Stimulated activated CD8-positive, alpha-beta memory T cell treated with anti-CD3 and anti-CD28 coated beads, Interleukin-12 subunit alpha, Interleukin-12 subunit beta, amount 100 ng/mL, for 24 hours (primary cell): ENCODE results near the gene ANKLE1.
A peak's percentile ranks its signal among the peaks of the same experiment; 100 is the strongest.

Experiments
- DNase-seq: peaks from one replicate; pipeline ENCODE4 v3.0.0-alpha.2; 2020; ENCODE audit errors: extremely low read depth

The ANKLE1 gene

DNA sequence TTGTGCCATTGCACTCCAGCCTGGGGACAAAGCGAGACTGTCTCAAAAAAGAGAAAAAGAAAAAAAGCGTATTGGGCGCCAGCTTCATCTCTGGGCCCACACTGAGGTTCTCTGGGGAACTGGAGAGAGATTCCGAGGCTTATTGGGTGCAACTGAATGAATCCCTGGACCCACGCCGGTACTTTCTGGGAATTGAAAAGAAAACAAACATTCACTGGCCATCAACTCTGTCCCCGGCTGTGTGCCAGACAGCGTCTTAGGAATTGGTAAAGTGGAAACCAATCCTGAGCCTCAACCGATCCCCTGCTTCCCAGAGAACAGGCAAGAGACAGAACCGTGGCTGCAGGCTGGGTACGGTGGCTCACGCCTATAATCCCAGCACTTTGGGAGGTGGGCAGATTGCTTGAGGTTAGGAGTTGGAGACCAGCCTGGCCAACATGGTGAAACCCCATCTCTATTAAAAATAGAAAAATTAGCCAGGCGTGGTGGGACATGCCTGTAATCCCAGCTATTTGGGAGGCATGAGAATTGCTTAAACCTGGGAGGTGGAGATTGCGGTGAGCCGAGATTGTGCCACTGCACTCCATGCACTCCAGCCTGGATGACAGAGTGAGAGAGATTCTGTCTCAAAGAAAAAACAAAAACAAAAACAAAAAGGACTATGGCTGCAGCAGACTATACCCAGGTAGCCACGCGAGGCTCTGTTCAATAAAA is 44.3 kb downstream of the ANKLE1 start:
- DNase-seq, result no peak

DNA sequence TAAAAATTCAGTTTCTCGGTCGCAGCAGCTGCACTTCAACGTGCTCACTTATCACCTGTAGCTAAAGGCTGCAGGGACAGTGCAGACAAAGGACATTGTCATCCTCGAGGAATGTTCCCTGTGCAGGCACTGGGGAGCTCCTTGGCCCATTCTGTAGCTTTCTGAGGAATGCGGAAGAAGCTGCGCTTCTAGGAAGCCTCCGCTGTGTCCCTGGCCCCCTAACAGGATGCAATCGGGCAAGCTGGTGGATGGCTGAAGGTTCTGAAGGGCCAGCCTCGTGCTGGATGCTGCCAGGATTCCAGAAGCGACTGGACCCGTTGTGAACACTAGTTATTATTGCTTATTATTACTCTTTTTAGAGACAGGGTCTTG is 44.9 kb downstream of the ANKLE1 start:
- no peak for DNase-seq

DNA sequence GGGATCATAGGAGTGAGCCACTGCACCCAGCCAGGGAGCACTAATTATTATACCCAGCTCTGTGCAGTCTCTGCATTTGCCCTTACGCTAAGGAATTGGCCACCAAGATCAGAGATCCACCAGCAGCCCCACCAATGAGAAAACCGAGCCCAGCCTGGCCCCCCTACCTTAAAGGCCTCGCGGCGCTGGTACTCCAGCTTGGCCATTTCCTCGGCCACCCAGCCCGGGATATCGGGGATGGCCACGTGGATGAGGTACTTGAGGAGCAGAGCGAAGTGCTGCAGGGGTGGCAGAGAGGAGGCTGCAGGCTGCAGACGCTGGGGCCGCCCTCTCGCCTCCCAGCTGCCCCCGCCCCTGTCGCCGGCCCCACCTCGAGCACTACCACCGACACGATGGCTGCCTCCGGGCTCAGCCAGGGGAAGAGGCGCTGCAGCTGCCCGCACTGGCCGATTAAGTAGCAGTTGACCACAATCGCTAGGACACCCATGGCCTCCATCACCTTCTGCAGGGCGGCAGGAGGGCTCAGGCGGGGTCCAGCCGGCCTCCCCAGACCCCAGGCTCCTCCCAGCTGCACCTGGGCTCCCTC is 45.5 kb downstream of the ANKLE1 start:
- no peak for DNase-seq

DNA sequence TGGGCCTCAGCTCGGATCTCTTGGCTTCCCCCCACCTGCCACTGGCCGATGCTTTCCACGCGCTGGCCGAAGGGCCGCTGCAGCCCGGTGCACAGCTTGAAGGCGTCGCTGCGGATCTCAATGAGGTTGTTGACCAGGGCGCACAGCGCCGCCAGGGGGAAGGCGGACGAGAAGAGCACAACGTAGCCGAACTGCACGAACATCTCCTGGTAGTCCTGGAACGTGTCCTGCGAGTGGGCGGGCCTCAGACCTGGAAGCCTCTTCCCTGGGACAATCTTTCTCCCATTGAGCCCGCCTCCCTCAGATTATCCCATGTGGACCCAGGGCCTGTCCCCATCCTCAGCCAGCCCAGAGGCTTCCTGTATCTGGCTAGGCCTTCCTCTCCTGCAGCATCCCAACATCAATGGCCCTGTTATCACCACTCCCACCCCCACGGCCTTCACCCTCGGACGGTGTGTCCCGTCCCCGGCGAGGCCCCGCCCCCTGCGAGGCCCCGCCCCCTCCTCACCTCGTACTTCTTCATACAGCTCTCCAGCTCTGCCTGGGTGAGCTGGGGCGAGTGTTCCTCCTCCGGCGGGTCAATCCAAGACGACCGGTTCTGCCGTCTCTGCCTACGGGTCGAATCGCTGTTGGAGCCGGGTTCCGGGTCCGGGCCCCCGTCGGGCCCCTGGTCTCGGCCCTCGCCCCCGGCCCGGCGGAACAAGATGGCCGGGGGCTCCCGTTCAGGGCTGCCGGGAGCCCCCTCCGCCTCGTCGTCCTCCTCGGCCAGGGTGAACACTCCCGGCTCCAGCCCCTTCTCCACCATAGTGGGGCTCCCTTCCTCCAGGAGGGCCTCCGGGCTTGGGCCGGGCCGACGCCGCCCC is 46.2 kb downstream of the ANKLE1 start:
- no peak for DNase-seq

DNA sequence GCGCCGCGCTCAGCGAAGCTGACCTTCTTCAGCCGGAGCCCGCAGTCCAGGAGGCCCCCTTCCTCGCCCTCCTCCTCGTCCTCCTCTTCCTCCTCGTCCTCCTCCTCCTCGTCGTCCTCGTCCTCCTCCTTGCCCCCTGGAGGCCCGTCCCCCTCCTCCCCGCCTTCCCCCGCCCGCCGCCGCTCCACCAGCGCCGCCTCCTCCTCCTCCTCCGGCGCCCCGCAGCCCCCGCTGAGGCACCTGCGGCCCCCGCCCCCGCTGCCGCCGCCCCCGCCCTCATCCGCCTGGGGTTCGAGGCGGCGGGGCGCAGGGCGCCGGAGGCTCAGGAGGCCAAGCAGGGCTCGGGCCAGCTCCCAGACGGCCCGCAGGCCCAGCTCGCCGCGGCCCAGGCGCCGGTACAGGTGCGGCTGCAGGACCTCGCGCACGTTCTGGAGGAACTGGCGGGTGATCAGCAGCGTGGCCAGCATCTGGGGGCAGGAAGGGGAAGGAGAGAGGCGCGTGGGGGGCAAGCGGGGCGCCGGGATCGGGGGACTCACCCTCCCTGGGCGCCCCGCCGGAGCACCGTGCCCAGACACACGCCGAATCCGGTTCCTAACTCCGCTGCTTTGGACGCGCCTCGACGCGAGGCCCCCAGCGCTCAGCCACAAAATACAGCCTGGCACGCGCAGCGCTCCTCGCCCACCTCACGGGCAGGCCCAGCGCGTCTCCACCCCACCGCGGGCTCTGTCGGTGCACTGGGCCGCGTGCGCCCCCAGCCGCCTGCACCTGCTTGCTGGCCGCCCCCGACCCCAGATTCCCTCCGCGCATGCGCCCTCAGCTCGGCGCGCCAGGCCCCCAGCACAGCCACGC is 47.0 kb downstream of the ANKLE1 start:
- DNase-seq, result no peak

DNA sequence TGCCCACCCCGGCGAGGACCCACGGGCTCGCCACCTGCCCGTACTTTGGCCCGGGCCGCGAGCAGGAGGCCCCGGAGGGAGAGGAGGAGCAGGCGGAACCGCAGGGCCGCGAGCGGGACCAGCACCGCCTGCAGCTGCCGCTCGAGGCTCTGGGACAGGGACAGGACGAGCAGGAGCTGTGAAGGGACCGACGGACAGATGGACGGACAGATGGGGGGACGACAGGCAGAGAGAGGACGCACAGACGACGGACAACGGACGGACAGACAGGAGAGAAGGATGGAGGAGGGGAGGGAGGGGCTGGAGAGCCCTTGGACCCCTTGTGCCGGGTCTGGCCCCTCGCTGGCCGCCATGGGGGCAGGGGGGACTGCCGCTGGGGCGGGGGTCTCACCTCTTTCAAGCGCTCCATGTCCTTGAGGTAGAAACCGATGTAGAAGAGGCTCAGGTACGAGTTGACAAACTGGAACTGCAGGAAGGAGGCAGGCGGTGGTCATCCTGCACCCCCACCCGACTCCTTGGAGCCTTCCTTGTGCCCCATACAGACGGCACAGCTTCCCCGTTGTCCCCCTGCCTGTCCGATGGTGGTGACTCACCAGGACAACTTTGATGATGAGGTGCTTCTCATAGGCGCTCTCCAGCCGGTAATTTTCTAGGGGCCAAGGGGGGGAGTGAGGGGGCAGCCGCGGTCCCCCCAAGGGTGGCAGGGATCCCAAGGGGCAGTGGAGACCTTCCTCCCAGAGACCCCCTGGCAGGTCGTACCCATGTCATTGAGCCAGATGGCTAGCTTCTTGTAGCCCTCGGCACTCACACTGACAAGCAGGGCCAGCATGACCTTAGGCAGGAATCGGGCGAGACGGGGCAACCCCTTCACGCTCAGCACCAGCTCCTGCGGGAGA is 47.9 kb downstream of the ANKLE1 start:
- no peak for DNase-seq

DNA sequence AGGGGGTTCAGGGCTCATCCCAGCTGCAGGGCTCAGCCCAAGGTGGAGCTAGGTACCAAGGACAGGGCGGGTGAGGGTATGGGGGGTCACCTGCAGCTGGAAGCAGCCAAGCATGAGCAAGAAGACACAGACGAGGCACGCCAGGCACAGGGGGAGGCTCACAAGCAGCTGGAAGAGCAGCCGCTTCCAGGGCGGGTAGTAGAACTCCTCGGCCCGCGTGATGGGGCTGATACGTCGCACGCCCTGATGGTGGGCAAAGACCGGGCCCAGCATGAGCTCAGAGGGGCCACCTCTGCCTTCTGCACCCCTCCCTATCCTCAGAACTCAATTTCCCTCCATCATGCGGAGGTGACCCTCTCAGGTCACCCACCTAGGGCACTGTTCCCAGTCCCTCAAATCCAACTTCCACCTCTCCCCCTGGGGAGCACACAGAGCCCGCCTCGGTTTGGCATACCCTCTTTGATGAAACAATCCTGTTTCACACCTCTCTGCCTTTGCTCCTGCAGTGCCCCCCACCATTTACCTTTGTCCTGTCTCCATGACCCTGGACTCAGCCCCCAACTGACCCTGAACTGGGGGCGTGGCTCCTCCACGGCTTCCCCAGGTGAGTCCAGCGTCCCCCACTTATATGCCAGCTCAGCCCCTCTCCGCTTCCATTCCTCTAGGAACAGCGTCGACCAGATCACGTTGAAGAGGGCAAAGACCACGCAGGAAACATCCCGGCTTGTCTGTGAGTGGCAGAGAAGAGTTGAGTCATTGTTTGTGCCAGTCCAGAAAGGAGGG is 48.8 kb downstream of the ANKLE1 start:
- DNase-seq, result no peak

DNA sequence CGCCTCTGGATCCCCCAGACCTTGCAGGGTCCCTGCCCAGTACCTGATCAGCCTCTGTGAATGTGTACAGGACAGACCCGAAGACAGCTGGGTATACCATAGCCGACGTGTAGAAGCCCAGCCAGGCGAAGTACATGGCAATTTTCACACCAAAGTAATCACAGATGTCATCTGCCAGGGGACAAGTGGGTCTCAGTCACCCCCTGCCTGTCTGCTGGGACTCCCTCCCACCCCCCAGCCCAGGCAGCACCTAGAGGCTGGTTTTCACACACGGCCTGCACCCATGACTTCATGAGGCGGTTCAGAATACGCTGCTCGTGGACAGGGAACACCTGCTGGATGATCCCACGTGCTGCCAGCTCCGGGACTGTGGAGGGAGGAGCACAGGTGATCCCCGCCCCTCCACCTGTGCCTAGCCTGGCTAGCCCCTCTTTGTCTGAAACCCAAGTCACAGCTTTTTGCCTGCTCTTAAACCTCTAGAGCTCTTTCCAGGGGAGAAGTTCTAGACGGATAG is 49.4 kb downstream of the ANKLE1 start:
- no peak for DNase-seq

DNA sequence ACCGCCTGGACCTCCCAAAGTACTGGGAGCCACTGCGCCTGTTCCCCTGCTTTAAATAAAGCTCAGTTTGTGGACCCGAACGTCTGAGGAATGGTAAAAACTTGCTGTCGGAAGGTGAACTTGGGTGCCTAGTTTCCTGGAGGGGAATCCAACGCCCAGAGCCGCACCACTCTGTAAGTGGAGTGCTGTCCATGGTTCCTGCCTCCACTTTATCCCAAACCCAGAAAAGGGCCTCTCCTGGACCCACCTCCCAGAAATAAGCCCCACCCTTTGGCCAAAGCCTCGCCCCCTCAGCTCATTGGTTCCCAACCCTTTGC is 50.6 kb downstream of the ANKLE1 start:
- DNase-seq, result no peak

DNA sequence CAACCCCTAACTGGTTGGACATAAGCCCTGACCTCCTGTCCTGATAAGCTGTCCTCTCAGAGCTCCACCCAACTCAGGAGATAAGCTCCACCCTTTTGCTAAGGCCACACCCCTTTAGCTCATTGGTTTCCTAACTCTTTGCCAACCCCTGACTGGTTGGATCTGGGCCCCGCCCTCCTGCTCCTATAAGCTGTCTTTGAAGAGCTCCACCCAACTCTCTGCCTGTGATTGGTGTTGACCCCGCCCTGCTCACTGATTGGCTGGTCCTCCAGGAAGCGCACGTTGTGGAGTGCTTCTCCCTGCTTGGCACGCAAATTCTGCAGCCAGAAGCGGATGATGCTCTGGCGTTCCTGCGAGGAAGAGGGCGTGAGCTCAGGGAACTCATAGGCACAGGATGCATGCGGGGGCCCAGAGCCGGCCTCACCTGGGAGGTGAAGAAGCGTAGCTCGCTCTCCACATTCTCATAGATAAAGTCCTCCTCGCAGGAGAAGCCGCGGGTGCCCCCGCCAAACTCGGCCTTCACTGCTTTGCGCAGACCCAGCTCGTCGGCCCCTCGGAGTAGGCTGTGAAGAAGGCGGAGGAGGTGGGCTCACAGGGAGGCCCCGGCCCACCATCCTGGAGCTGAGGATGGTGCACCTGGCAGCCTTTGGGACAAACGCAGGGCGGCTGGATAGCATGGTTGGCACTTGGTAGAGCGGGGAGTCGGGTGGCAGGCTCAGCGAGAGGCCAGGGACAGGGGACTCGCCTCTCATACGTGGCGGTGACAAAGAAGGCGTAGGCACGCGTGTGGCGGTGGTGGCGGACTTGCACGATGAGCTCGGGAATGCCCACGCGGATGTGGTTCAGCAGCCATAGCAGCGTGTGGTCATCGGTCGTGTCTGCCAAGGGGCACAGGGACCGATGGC is 51.2 kb downstream of the ANKLE1 start:
- DNase-seq, result no peak

DNA sequence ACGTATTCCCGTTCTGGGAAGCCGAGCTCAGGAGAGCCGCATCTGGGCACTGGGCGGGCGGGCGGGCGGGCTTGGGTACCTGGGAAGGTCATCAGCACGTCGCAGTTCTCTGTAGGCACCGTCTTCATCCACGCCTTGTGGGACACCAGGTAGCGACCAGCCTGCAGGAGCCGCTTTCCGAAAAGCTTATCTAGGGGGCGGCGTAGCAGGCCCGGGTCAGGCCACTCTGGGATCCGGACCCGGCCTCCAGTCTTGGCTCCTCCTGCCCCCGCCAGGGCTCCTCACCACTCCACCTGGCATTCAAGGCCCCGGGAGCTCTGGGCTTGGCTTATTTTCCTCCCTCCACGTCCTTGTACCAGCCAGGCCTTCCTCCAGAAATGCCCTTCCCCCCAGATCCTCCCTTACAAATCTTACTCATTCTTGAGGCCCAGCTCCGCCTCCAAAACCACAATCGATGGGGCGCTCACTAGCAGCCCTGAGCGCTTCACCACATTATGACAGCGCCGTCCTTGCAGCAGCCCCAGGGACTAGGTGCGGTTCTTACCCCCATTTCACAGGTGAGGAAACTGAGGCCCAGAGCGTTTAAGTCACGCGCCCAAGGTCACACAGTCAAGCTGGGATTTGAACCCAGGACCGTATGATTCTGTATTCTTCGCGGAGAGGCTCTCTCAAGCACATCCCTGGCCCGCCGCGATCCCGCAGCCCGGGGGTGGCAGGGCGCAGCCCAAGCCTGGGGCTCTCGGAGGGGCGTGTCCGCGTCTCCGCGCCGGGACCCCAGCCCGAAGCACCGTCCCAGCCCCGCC is 52.1 kb downstream of the ANKLE1 start:
- peak; percentile 58 for DNase-seq

DNA sequence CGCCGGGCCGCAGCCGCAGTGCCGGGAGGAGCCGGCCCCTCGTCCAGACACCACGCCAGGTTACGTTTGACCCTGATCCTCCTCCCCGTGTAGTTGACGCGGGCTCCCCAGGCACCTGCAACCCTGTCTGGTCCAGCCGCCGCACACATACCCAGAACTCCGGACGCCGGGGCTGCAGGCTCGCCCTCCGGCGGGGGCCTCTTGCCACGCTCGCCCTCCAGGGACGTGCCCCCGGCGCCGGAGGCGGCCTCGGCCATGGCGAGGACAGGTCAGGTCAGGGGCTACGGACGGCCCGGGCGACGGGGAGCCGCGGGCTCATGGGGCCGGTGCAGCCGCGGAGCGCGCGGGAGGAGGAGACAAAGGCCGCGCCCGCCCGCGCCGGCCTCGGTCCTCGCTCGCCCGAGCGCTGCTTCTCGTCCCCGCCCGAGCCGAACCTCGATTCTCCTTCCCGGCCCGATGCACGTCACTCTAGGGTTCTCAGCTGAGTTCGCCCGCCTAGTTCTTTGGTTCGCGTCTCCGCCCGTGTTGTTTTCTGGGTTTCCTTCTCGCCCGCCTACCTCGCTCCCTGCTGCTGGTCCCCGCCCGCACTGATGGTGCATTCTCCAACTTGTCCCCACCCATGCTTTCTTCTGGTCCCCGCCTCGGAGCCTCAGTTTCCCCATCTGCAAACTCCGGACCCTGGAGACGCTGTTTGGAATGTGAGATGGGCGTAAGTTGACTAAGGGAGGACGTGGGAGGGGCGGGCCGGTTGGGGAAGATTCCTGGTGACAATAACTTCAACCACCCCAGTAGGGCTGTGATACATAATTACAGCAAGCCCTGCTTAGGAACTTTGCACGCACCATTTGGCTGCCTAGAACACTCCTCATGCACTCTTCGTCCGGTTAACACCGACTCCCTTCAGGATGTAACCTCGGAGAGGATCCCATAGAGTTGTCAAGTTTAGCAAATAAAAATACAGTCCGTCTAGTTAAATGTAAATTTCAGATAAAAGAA is 53.0 kb downstream of the ANKLE1 start, which contains the start of gene ANO8:
Gene ANO8 (minus strand): TSS at position 442 of the 996 bp plus-strand sequence. CDS start 185 bp downstream, at position 257.
- DNase-seq, result peak; percentile 87

DNA sequence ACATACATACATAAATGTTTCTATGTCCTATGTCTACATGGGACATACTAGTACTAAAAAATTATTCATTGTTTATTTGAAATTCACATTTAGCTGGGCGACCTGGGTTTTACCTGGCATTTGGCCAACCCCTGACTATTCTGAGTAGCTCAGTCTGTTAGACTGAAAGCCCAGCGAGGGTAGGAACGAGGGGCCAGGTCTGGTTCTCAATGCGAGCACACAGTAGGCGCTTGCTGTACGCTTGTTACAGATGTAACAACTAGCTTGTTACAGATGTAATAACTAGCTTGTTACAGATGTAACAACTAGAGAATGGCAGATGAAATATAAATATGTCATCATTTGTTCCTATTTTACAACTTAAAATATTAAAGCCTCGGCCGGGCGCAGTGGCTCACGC is 53.9 kb downstream of the ANKLE1 start:
- no peak for DNase-seq
